22Rv1 (cell line): ENCODE data around the gene LACTB.

Experiments used
- H3K27ac ChIP-seq: fragments of 450-650 bp; 2 replicates; pipeline ENCODE4 v1.5.1; 2017
- CTCF ChIP-seq: fragments of 450-650 bp; IDR thresholded peaks from 2 replicates; pipeline ENCODE4 v1.5.1; 2017; ENCODE audit warnings: mild to moderate bottlenecking
- ZFX ChIP-seq: fragments of 450-650 bp; IDR thresholded peaks from 2 replicates; pipeline ENCODE4 v1.6.1; 2017; ENCODE audit warnings: antibody characterized with exemption, borderline replicate concordance

The LACTB gene

GRCh38 chr15:63114465-63114864, 7.2 kb upstream of the LACTB start:
- H3K27ac ChIP-seq, result no peak overlapping the region
- no peak for TF ChIP-seq CTCF
- TF ChIP-seq ZFX, result no peak

- H3K27ac ChIP-seq, result no peak overlapping the region
- TF ChIP-seq CTCF, result no peak
These were observed 2.8 kb upstream of the LACTB start for GRCh38 chr15:63118854-63119253.

- TF ChIP-seq ZFX (no peak), CTCF (peak; percentile 32)
- H3K27ac ChIP-seq, result peak overlapping the region; percentile 82
These were observed 578 bp downstream of the LACTB start for GRCh38 chr15:63122002-63122875.

GRCh38 chr15:63124506-63124905, 2.8 kb downstream of the LACTB start:
- TF ChIP-seq CTCF, result no peak
- TF ChIP-seq ZFX, result no peak
- no peak overlapping the region for H3K27ac ChIP-seq

GRCh38 chr15:63126726-63127125, 5.1 kb downstream of the LACTB start:
- TF ChIP-seq CTCF, result no peak
- H3K27ac ChIP-seq, result no peak overlapping the region

GRCh38 chr15:63133786-63134185, 12.1 kb downstream of the LACTB start:
- H3K27ac ChIP-seq, result no peak overlapping the region
- no peak for TF ChIP-seq ZFX
- TF ChIP-seq CTCF, result no peak

GRCh38 chr15:63134245-63134985, 12.8 kb downstream of the LACTB start:
- H3K27ac ChIP-seq, result no peak overlapping the region
- TF ChIP-seq CTCF, result no peak
- no peak for TF ChIP-seq ZFX
